K562 (cell line): Measurements from ENCODE around the gene UIMC1.

Experiments
- BCOR ChIP-seq: fragments of 450-650 bp; IDR thresholded peaks from 2 replicates; pipeline ENCODE4 v1.6.1; 2016
- CHD4 ChIP-seq: fragments of 200-600 bp; sonication (generic); IDR thresholded peaks from 3 replicates; pipeline ENCODE4 v1.6.1; 2012; ENCODE audit warnings: low read depth, mild to moderate bottlenecking, mixed read lengths, low read length, inconsistent platforms; ENCODE audit not compliant: insufficient read depth, insufficient replicate concordance, poor library complexity, severe bottlenecking
- ESRRA ChIP-seq: fragments of 450-650 bp; IDR thresholded peaks from 2 replicates; pipeline ENCODE4 v1.6.1; 2014; ENCODE audit warnings: low read depth, mild to moderate bottlenecking, moderate library complexity, borderline replicate concordance
- FOXA3 ChIP-seq, 2 experiments: fragments of 450-650 bp in 1 of 2; sonication (generic) in 1 of 2; formaldehyde crosslinking; IDR thresholded peaks in 1 of 2; conservative IDR thresholded peaks in 1 of 2; 2 replicates each; pipeline versions ENCODE4 v1.4.0 to v1.8.0; 2020 to 2022; ENCODE audit warnings: mild to moderate bottlenecking in 2 of 2, missing genetic modification reagents in 1 of 2
- FOXM1 ChIP-seq, 2 experiments: fragments of 450-650 bp in 1 of 2; sonication (generic) in 1 of 2; formaldehyde crosslinking in 1 of 2; IDR thresholded peaks; 2 replicates each; pipeline versions ENCODE4 v1.6.1 to v1.9.0; 2017 to 2022; ENCODE audit warnings: low read depth in 2 of 2, mild to moderate bottlenecking in 2 of 2, missing genetic modification reagents in 1 of 2, moderate library complexity in 1 of 2
- NRF1 ChIP-seq, 2 experiments: fragments of 450-650 bp; IDR thresholded peaks in 1 of 2; conservative IDR thresholded peaks in 1 of 2; 2 replicates each; pipeline ENCODE4 v1.6.1; 2014; ENCODE audit warnings: mild to moderate bottlenecking in 2 of 2
- POLR2AphosphoS5 ChIP-seq: IDR thresholded peaks from 2 replicates; pipeline ENCODE4 v1.6.1; 2011; ENCODE audit warnings: mild to moderate bottlenecking, low read depth, low read length, moderate library complexity; ENCODE audit not compliant: control insufficient read depth, insufficient read depth
- SIRT6 ChIP-seq: IDR thresholded peaks from one replicate; pipeline ENCODE4 v1.6.1; 2012; ENCODE audit warnings: low read depth, mild to moderate bottlenecking, control low read depth, inconsistent platforms, low read length, moderate library complexity
- SREBF2 ChIP-seq: sonication (generic); formaldehyde crosslinking; IDR thresholded peaks from 2 replicates; pipeline ENCODE4 v1.4.0; 2020; ENCODE audit warnings: mild to moderate bottlenecking, missing genetic modification reagents
- U2AF1 ChIP-seq: fragments of 200-400 bp; formaldehyde crosslinking; optimal IDR thresholded peaks from 2 replicates; pipeline ENCODE3; 2017; ENCODE audit warnings: mild to moderate bottlenecking, low read depth, low read length, moderate library complexity
- ZKSCAN3 ChIP-seq: fragments of 250-450 bp; sonication (Bioruptor Pico); IDR thresholded peaks from 2 replicates; pipeline ENCODE4 v1.4.0; 2020
- TF ChIP-seq, protein P1 (sequence below), 3 experiments: IDR thresholded peaks in 2 of 3; conservative IDR thresholded peaks in 1 of 3; 2 replicates each; pipeline ENCODE4 v1.5.1; 2011 to 2012; ENCODE audit warnings: low read length in 3 of 3, mild to moderate bottlenecking in 3 of 3, control low read depth in 2 of 3, improper control_type of control experiment in 1 of 3, inconsistent platforms in 1 of 3, low read depth in 1 of 3, mixed read lengths in 1 of 3, moderate library complexity in 1 of 3; ENCODE audit not compliant: insufficient read depth in 2 of 3
- TF ChIP-seq, protein P2 (sequence below): sonication (generic); formaldehyde crosslinking; IDR thresholded peaks from 2 replicates; pipeline ENCODE4 v1.8.1; 2023; ENCODE audit warnings: missing genetic modification reagents, mild to moderate bottlenecking, borderline replicate concordance

DNA sequence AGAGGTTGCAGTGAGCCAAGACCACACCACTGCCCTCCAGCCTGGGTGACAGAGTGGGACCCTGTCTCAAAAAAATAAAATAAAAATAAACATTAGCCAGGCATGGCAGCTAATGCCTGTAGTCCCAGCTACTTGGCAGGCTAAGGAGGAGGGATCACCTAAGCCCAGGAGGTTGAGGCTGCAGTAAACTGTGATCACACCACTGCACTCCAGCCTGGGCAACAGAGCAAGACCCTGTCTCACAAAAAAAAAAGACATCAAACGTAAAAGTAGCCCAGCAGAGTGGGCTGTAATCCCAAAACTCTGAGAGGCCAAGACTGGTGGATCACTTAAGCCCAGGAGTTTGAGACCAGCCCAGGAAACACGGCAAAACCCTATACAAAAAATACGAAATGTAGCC, 19.0 kb downstream of the UIMC1 start:
- TF ChIP-seq SREBF2 (CRISPR knock-in tag) (no peak), POLR2AphosphoS5 (no peak), NRF1 (conservative IDR thresholded peaks at IDR 0.05 in 1 of 2, IDR thresholded peaks at IDR 0.05 in 1 of 2) (no peak), FOXM1 (IDR thresholded peaks at IDR 0.05; ENCODE audit: low read depth) (no peak), FOXM1 (CRISPR knock-in tag; IDR thresholded peaks at IDR 0.05; ENCODE audit: low read depth) (no peak), FOXA3 (CRISPR knock-in tag; conservative IDR thresholded peaks at IDR 0.05 in 1 of 2, IDR thresholded peaks at IDR 0.05 in 1 of 2) (no peak), BCOR (no peak), U2AF1 (no peak), ZKSCAN3 (no peak), CHD4 (no peak), SIRT6 (no peak), ESRRA (no peak)
- TF ChIP-seq, protein P1, sequence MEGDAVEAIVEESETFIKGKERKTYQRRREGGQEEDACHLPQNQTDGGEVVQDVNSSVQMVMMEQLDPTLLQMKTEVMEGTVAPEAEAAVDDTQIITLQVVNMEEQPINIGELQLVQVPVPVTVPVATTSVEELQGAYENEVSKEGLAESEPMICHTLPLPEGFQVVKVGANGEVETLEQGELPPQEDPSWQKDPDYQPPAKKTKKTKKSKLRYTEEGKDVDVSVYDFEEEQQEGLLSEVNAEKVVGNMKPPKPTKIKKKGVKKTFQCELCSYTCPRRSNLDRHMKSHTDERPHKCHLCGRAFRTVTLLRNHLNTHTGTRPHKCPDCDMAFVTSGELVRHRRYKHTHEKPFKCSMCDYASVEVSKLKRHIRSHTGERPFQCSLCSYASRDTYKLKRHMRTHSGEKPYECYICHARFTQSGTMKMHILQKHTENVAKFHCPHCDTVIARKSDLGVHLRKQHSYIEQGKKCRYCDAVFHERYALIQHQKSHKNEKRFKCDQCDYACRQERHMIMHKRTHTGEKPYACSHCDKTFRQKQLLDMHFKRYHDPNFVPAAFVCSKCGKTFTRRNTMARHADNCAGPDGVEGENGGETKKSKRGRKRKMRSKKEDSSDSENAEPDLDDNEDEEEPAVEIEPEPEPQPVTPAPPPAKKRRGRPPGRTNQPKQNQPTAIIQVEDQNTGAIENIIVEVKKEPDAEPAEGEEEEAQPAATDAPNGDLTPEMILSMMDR (IDR thresholded peaks at IDR 0.05 in 2 of 3, conservative IDR thresholded peaks at IDR 0.05 in 1 of 3; ENCODE audit: insufficient read depth in 2 of 3, low read depth in 1 of 3, low read length in 3 of 3) = no peak
- TF ChIP-seq, protein P2, sequence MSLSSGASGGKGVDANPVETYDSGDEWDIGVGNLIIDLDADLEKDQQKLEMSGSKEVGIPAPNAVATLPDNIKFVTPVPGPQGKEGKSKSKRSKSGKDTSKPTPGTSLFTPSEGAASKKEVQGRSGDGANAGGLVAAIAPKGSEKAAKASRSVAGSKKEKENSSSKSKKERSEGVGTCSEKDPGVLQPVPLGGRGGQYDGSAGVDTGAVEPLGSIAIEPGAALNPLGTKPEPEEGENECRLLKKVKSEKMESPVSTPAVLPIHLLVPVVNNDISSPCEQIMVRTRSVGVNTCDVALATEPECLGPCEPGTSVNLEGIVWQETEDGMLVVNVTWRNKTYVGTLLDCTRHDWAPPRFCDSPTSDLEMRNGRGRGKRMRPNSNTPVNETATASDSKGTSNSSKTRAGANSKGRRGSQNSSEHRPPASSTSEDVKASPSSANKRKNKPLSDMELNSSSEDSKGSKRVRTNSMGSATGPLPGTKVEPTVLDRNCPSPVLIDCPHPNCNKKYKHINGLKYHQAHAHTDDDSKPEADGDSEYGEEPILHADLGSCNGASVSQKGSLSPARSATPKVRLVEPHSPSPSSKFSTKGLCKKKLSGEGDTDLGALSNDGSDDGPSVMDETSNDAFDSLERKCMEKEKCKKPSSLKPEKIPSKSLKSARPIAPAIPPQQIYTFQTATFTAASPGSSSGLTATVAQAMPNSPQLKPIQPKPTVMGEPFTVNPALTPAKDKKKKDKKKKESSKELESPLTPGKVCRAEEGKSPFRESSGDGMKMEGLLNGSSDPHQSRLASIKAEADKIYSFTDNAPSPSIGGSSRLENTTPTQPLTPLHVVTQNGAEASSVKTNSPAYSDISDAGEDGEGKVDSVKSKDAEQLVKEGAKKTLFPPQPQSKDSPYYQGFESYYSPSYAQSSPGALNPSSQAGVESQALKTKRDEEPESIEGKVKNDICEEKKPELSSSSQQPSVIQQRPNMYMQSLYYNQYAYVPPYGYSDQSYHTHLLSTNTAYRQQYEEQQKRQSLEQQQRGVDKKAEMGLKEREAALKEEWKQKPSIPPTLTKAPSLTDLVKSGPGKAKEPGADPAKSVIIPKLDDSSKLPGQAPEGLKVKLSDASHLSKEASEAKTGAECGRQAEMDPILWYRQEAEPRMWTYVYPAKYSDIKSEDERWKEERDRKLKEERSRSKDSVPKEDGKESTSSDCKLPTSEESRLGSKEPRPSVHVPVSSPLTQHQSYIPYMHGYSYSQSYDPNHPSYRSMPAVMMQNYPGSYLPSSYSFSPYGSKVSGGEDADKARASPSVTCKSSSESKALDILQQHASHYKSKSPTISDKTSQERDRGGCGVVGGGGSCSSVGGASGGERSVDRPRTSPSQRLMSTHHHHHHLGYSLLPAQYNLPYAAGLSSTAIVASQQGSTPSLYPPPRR (CRISPR knock-in tag) = no peak
